Sigmoid colon (tissue), 4 donors: ENCODE data around the gene MIXL1.

Source experiments
- CTCF ChIP-seq, 4 experiments: fragments of 450-650 bp in 3 of 4; fragments of 200-600 bp in 1 of 4; IDR thresholded peaks; one replicate each; pipeline ENCODE4 v1.5.1; 2016 to 2019; ENCODE audit warnings: antibody characterized with exemption in 4 of 4, mild to moderate bottlenecking in 3 of 4, moderate library complexity in 2 of 4
- EP300 ChIP-seq, 4 donors: sonication (generic); formaldehyde crosslinking; IDR thresholded peaks; one replicate each; pipeline ENCODE4 v1.6.1; 2017; ENCODE audit warnings: antibody characterized with exemption in 4 of 4
- POLR2A ChIP-seq, 2 donors: fragments of 450-650 bp; IDR thresholded peaks; one replicate each; pipeline ENCODE4 v1.6.1; 2016; ENCODE audit warnings: antibody characterized with exemption in 2 of 2, mild to moderate bottlenecking in 2 of 2, moderate library complexity in 2 of 2
- POLR2AphosphoS5 ChIP-seq, 4 donors: sonication (generic); formaldehyde crosslinking; IDR thresholded peaks; one replicate each; pipeline ENCODE4 v1.6.1; 2017; ENCODE audit warnings: antibody characterized with exemption in 4 of 4

- TF ChIP-seq CTCF (IDR thresholded peaks at IDR 0.05) (no peak), POLR2A (IDR thresholded peaks at IDR 0.05) (no peak), POLR2AphosphoS5 (IDR thresholded peaks at IDR 0.05) (no peak), EP300 (IDR thresholded peaks at IDR 0.05) (no peak)
These were observed 12.8 kb upstream of the MIXL1 start for GRCh38 chr1:226210571-226211176.
